DMS 273 (cell line): Measurements from ENCODE around the gene TUBB1.
A peak's percentile ranks its signal among the peaks of the same experiment; 100 is the strongest.
"Not testable (repeated sequence)": the region's sequence is repeated elsewhere in the genome, so short reads cannot be mapped to it uniquely, and the experiment has no call there.

Source experiments
- DNase-seq: peaks from one replicate; lab custom pipeline; 2025; ENCODE audit not compliant: unreplicated experiment; lab: John Stamatoyannopoulos, UW

Gene TUBB1

GRCh38 chr20:59019217-59019616 lies at the start of gene TUBB1:
TUBB1 (plus strand) TSS chr20:59019429; CDS start chr20:59019523, 94 bp downstream.
- DNase-seq = no peak

GRCh38 chr20:58969439-58969838 lies 49.8 kb upstream of the TUBB1 start:
- DNase-seq = no peak

DNA sequence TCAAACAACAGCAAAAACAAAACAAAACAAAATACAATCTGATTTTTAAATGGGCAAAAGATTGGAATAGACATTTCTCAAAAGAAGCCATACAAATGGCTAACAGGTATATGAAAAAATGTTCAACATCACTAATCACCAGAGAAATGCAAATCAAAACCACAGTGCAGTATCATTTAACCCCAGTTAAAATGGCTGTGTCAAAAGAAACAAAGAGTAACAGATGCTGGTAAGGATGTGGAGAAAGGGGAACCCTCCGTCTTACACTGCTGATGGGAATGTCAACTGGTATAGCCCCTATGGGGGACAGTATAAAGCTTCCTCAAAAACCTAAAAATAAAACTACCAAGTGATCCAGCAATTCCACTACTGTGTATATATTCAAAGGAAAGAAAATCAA lies 49.1 kb upstream of the TUBB1 start:
- DNase-seq = no peak

- no peak for DNase-seq
These were observed 47.8 kb upstream of the TUBB1 start for GRCh38 chr20:58971429-58971828.

- no peak for DNase-seq
These were observed 46.0 kb upstream of the TUBB1 start for GRCh38 chr20:58973179-58973578.

DNA sequence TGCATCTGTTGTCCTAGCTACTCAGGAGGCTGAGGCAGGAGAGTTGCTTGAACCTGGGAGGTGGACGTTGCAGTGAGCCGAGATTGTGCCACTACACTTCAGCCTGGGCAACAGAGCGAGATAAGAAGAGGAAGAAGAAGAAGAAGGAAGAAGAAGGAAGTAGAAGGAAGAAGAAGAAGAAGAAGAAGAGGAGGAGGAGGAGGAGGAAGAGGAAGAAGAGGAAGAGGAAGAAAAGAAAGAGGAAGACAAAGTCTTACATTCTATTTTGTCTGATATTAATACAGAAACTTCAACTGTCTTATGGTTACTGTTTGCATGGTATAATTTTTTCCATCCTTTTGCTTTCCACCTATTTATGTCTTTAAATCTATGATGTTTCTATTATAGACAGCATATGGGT lies 45.4 kb upstream of the TUBB1 start:
- DNase-seq = no peak

DNA sequence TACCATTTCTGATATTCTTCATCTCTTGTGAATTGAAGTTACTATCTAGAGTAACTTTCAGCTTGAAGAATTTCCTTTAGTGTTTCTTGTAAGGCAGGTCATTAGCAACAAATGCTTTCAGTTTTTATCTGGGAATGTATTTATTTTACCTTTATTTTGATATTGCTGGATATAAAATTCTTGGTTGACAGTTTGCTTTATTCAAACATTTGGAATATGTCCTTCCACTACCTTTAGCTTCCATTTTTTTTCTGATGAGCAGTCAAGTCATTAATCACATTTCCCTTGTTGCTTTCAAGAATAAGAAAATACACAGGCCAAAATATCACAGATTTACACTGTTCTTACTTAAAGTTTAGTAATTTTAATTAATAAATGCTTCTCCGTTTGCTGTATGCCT lies 43.9 kb upstream of the TUBB1 start:
- DNase-seq = no peak

- DNase-seq = no peak
These were observed 43.0 kb upstream of the TUBB1 start for GRCh38 chr20:58976061-58976730.

DNA sequence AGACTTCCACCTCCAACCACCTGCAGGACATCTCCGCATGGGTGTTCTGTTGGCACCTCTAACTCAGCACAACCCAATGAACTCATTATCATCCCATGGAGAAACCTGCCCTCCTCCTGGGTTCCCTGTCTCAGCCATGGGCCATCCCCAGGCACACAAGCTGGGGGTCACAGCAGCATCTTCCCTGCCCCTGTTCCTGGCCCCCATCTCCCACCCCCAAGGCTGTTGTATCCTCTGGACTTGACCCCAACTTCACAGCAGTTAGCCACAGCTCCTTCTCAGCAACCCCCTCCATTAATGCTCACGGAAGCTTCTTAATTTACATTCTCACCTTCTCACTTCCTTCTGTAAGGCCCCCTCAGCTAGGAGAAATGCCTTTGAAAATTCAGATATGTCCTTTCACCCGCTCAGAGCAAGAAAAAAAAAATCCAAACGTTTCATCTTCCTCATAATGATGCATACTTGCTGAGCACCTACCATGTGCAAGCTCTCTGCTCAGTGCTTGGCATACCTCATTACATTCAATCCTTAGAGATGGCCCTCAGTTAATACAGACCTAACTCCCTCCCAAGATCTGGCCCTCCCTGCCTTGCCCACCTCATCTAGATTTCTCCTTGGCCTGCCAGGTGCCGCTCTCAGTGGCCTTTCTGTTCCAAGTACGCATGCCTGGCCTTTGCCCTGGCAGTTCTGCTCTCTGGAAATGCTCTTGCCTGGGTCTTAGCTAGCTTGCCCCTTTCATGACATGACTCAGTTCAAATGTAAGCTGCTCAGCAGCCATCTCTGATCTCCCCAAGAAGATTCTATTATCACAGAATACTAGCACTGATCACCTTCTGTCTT lies 40.7 kb upstream of the TUBB1 start:
- no peak for DNase-seq

DNA sequence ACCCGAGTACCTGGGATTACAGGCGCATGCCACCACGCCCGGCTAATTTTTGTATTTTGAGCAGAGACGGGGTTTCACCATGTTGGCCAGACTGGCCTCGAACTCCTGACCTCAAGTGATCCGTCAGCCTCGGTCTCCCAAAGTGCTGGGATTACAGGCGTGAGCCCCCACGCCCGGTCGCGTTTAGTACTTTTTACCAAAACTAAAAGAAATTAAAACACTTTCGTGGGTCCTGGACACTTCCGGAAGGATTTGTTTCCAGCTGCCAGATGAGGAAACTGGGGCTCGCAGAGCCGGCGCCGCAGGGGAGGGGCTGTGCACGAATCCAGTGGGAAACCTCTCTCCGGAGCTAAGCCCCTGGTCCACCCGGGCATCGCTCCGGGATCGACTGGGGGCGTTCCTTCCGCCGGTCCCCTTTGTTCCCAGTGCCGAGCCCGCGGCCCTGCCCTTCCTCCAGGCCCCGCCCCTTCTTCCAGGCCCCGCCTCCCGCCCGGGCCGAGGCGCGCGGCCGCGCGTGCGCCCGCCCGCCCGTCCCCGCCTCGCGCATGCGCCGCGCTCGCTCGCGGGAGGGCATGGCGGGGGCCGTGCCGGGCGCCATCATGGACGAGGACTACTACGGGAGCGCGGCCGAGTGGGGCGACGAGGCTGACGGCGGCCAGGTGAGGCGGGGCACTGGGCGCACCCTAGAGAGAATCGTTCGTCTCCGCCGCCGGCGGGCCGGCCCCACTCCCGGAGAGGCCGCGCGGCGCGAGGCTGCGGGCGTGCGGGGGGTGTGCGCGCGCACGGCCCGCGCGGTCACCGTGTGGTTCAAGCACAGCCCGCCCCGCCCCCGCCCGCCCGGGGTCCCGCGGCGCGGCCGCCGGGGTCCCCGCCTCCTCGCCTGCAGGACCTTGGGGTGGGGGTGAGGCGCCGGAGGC lies 38.3 kb upstream of the TUBB1 start, which contains the start of gene NELFCD:
Gene NELFCD (plus strand): TSS at position 546 of the 917 bp plus-strand sequence. CDS start 54 bp downstream, at position 600.
- DNase-seq = peak; percentile 95

- peak; percentile 64 for DNase-seq
These were observed 37.4 kb upstream of the TUBB1 start for GRCh38 chr20:58981628-58982364.

GRCh38 chr20:58982406-58983114 lies 36.7 kb upstream of the TUBB1 start:
- DNase-seq = no peak

DNA sequence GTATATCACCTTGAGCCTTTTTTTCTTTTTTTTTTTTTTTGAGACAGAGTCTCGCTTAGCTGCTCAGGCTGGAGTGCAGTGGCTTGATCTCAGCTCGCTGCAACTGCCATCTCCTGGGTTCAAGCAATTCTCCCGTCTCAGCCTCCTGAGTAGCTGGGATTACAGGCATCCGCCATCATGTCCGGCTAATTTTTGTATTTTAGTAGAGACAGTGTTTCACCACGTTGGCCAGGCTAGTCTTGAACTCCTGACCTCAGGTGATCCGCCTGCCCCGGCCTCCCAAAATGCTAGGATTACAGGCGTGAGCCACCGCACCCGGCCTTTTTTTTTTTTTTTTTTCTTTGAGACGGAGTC lies 36.1 kb upstream of the TUBB1 start:
- not testable (repeated sequence) for DNase-seq

GRCh38 chr20:58984691-58985090 lies 34.5 kb upstream of the TUBB1 start:
- DNase-seq = no peak

DNA sequence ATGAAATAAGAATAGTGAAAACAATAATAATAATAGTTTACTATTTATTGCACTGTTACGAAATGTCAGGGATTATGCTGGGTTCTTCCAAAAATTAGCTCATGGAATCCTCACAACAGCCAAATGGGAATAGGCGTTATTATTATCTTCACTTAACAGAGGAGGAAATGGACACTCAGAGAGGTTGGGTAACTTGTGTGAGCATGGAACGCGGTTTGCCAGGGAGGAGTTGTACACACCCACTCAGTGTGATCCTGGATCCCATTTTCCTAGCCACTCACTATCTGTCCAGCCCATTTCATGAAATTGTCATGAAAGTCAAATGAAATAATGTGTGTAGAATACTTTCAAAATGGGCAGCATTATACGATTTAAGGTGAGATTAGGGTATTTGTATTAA lies 33.6 kb upstream of the TUBB1 start:
- no peak for DNase-seq

DNA sequence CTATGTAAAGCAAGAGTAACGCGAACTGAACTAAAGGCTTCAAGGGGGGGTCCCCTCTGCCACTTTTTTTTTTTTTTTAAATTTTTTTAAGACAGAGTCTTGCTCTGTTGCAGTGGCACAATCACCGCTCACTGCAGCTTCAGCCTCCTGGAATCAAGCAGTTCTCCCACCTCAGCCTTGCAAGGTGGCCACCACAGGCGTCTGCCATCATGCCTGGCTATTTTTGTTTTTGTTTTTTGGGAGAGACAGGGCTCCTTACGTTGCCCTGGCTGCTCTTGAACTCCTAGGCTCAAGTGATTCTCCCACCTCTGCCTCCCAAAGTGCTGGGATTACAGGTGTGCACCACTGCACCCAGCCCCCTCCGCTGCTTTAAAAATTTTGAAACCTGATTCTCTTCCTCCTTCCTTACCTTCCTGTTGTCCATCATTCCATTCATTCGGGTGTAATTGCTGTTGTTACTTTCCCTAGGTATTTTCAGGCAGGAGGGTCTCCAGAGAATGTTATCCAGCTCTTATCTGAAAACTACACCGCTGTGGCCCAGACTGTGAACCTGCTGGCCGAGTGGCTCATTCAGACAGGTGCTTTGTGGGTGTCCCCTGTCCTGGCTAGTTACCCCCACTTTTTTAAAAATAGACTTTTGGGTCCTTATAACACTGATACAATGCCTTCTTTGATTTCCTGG lies 32.8 kb upstream of the TUBB1 start:
- DNase-seq = no peak

- DNase-seq = no peak
These were observed 32.2 kb upstream of the TUBB1 start for GRCh38 chr20:58986968-58987517.

DNA sequence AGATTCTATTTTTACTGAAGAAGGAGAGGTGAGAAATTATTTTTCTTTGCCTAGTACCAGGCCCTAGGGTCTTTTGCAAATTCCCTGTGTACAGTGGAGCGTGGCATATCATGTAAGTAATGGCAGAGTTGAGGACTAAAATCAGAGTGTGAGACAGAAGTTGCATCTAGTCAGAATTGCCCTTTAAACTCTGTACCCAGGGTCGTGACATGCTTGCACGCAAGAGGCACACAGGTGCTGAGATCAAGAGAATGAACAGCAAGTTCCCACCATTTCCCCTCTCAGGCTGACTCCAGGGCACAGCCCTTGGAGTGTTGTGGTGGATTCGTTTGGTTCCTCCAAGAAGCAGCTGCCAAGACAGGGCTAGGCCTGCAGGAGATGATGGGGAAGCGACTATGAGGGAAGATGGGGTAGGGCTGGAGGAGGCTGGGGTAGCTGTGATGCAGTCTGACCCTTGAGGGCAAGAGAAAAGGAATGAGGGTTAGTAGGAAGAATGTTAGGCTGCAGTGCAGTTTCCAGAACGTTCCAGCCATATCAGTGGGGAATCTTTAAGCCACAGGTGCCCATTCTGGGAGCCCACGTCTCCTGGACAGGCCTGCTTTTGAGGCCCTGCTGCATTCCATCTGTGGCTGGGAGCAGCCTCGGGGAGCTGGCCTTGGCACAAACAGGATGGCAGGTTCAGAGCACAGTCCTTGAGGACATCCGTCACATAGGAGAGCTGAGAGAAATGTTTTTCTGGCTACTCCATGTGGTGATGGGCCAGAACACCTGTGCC lies 31.3 kb upstream of the TUBB1 start:
- no peak for DNase-seq

- no peak for DNase-seq
These were observed 30.7 kb upstream of the TUBB1 start for GRCh38 chr20:58988565-58988882.
